HG02763 (cell line): ENCODE results near the gene KRIT1.
"Not testable (repeated sequence)": the region's sequence is repeated elsewhere in the genome, so short reads cannot be mapped to it uniquely, and the experiment has no call there.

Source experiments
- ATAC-seq: cut with Tn5 transposase; IDR thresholded peaks from one replicate; pipeline ENCODE4 v1.9.1; 2021; ENCODE audit warnings: mild to moderate bottlenecking, moderate library complexity; ENCODE audit not compliant: unreplicated experiment

KRIT1 gene

GRCh38 chr7:92245487-92246359 is at the start of gene KRIT1, which contains the start of gene ANKIB1:
Gene KRIT1 (minus strand): TSS chr7:92245914. CDS start chr7:92242135, 3,779 bp downstream.
Gene ANKIB1 (plus strand): TSS chr7:92245974. CDS start chr7:92294979, 49,005 bp downstream.
- ATAC-seq, result peak; percentile 77

GRCh38 chr7:92295391-92295790 is 49.7 kb upstream of the KRIT1 start:
- ATAC-seq, result no peak

- ATAC-seq, result no peak
These were observed 48.3 kb upstream of the KRIT1 start for GRCh38 chr7:92293896-92294590.

- no peak for ATAC-seq
These were observed 47.3 kb upstream of the KRIT1 start for GRCh38 chr7:92292981-92293380.

- no peak for ATAC-seq
These were observed 43.6 kb upstream of the KRIT1 start for GRCh38 chr7:92289321-92289720.

- no peak for ATAC-seq
These were observed 37.2 kb upstream of the KRIT1 start for GRCh38 chr7:92282930-92283329.

GRCh38 chr7:92282221-92282814 is 36.6 kb upstream of the KRIT1 start:
- no peak for ATAC-seq

- no peak for ATAC-seq
These were observed 35.3 kb upstream of the KRIT1 start for GRCh38 chr7:92281031-92281430.

- no peak for ATAC-seq
These were observed 33.8 kb upstream of the KRIT1 start for GRCh38 chr7:92279396-92280031.

GRCh38 chr7:92276460-92276864 is 30.7 kb upstream of the KRIT1 start:
- ATAC-seq, result peak; percentile 80

GRCh38 chr7:92275327-92275726 is 29.6 kb upstream of the KRIT1 start:
- no peak for ATAC-seq

GRCh38 chr7:92268921-92269320 is 23.2 kb upstream of the KRIT1 start:
- ATAC-seq, result no peak

GRCh38 chr7:92266415-92267241 is 20.9 kb upstream of the KRIT1 start:
- ATAC-seq, result no peak

- ATAC-seq, result no peak
These were observed 14.6 kb upstream of the KRIT1 start for GRCh38 chr7:92260248-92260781.

GRCh38 chr7:92259610-92260247 is 14.0 kb upstream of the KRIT1 start:
- no peak for ATAC-seq

- no peak for ATAC-seq
These were observed 13.3 kb upstream of the KRIT1 start for GRCh38 chr7:92259062-92259461.

- no peak for ATAC-seq
These were observed 9.6 kb upstream of the KRIT1 start for GRCh38 chr7:92255308-92255707.

GRCh38 chr7:92254800-92255199 is 9.1 kb upstream of the KRIT1 start:
- ATAC-seq, result not testable (repeated sequence)

GRCh38 chr7:92253251-92253650 is 7.5 kb upstream of the KRIT1 start:
- ATAC-seq, result no peak
